CD8-positive, alpha-beta memory T cell (primary cell): ENCODE data around the gene CCN5. TPM values are rescaled to one million over a fixed set of nuclear protein-coding genes. Genes with fewer than 3 reads are reported as not detected.
A peak's percentile ranks its signal among the peaks of the same experiment; 100 is the strongest.

Source experiments
- CTCF ChIA-PET: fragments of 350-600 bp; sonication (Branson Sonifier 250); formaldehyde crosslinking; loops from one replicate; lab custom pipeline; 2021; ENCODE audit warnings: antibody characterized with exemption; lab: Charles Lee
- POLR2A ChIA-PET: fragments of 350-600 bp; sonication (Branson Sonifier 250); formaldehyde crosslinking; loops from one replicate; lab custom pipeline; 2021; ENCODE audit warnings: antibody characterized with exemption; lab: Charles Lee
- DNase-seq, 5 donors: peaks; one replicate each; pipeline versions ENCODE4 v3.0.0 to v3.0.0-alpha.2; 2020 to 2022; ENCODE audit warnings: mixed read lengths in 1 of 5
- H3K27ac ChIP-seq: one replicate; pipeline ENCODE4 v1.7.0; 2013; ENCODE audit warnings: low read depth, mild to moderate bottlenecking, low read length, moderate library complexity
- H3K27me3 ChIP-seq: 2 replicates; pipeline ENCODE4 v1.7.0; 2013; ENCODE audit warnings: low read length, mild to moderate bottlenecking; ENCODE audit not compliant: insufficient read depth, poor library complexity, severe bottlenecking
- H3K36me3 ChIP-seq: 2 replicates; pipeline ENCODE4 v1.7.0; 2013; ENCODE audit warnings: mild to moderate bottlenecking, low read length, moderate library complexity; ENCODE audit not compliant: insufficient read depth
- H3K4me1 ChIP-seq: 2 replicates; pipeline ENCODE4 v1.7.0; 2013; ENCODE audit warnings: mild to moderate bottlenecking, low read length, moderate library complexity; ENCODE audit not compliant: insufficient read depth
- H3K4me3 ChIP-seq: 2 replicates; pipeline ENCODE4 v1.7.0; 2013; ENCODE audit warnings: mild to moderate bottlenecking, low read length
- H3K9me3 ChIP-seq: 2 replicates; pipeline ENCODE4 v1.7.0; 2013; ENCODE audit warnings: mild to moderate bottlenecking, low read length
- H3K27ac Mint-ChIP-seq, 8 donors: one replicate each; pipeline ENCODE4 v1.8.0; 2020 to 2021; ENCODE audit warnings: mixed read lengths in 8 of 8, mild to moderate bottlenecking in 6 of 8, inconsistent platforms in 3 of 8, moderate library complexity in 3 of 8
- H3K27me3 Mint-ChIP-seq, 2 donors: one replicate each; pipeline ENCODE4 v1.8.0; 2020 to 2021; ENCODE audit warnings: mixed read lengths in 2 of 2, mild to moderate bottlenecking in 1 of 2, moderate library complexity in 1 of 2
- H3K36me3 Mint-ChIP-seq, 3 donors: one replicate each; pipeline ENCODE4 v1.8.0; 2020 to 2021; ENCODE audit warnings: mixed read lengths in 3 of 3, inconsistent platforms in 1 of 3, mild to moderate bottlenecking in 1 of 3
- H3K4me1 Mint-ChIP-seq, 3 donors: one replicate each; pipeline ENCODE4 v1.8.0; 2020 to 2021; ENCODE audit warnings: mixed read lengths in 3 of 3, inconsistent platforms in 1 of 3, mild to moderate bottlenecking in 1 of 3
- H3K4me3 Mint-ChIP-seq, 7 donors: one replicate each; pipeline ENCODE4 v1.8.0; 2020 to 2021; ENCODE audit warnings: mixed read lengths in 7 of 7, mild to moderate bottlenecking in 6 of 7, moderate library complexity in 4 of 7, inconsistent platforms in 2 of 7
- H3K9me3 Mint-ChIP-seq, 5 donors: one replicate each; pipeline ENCODE4 v1.8.0; 2020 to 2022; ENCODE audit warnings: mixed read lengths in 5 of 5, mild to moderate bottlenecking in 3 of 5, moderate library complexity in 2 of 5, inconsistent platforms in 1 of 5
- polyA plus RNA-seq: library from polyadenylated mRNA; unstranded; fragments of 300-500 nt; fragmentation: Illumina TruSeq; gene quantifications from one replicate; pipeline ENCODE4 v1.2.3, GENCODE V29; 2021
- total RNA-seq, 2 experiments: library from RNA; stranded (reverse); gene quantifications; one replicate each; pipeline ENCODE4 v1.2.3, GENCODE V29; 2021

The CCN5 gene
- total and polyA plus RNA-seq, 3 experiments from 2014 or later = not detected

- Histone ChIP-seq H3K27me3 (no peaks in the 10 kb centered on the region), H3K27ac (no peak overlapping the region), H3K9me3 (no peaks in the 10 kb centered on the region), H3K36me3 (no peaks in the 10 kb centered on the region), H3K4me1 (no peaks in the 10 kb centered on the region), H3K4me3 (no peak overlapping the region)
- Mint-ChIP-seq H3K9me3 (no peaks in the 10 kb centered on the region), H3K4me1 (no peaks in the 10 kb centered on the region), H3K27ac (peak overlapping the region in 1 of 8 donors; percentile 57), H3K4me3 (no peak overlapping the region), H3K27me3 (peaks cover 0 to 11% of the 10 kb centered on the region in 2 donors), H3K36me3 (no peaks in the 10 kb centered on the region)
- CTCF ChIA-PET = no interaction called here
- no peak for DNase-seq
- POLR2A ChIA-PET = no interaction called here
These were observed 968 bp upstream of the CCN5 start for GRCh38 chr20:44714102-44714700.

- Mint-ChIP-seq H3K4me1 (no peaks in the 10 kb centered on the region), H3K27ac (no peak overlapping the region), H3K27me3 (peaks cover 0 to 11% of the 10 kb centered on the region in 2 donors), H3K36me3 (no peaks in the 10 kb centered on the region), H3K9me3 (no peaks in the 10 kb centered on the region), H3K4me3 (no peak overlapping the region)
- H3K27me3 ChIP-seq = no peaks in the 10 kb centered on the region
- H3K4me1 ChIP-seq = no peaks in the 10 kb centered on the region
- H3K9me3 ChIP-seq = no peaks in the 10 kb centered on the region
- H3K36me3 ChIP-seq = no peaks in the 10 kb centered on the region
- no peak overlapping the region for H3K27ac ChIP-seq
- no peak overlapping the region for H3K4me3 ChIP-seq
- no peak for DNase-seq
- ChIA-PET POLR2A (no interaction called here), CTCF (no interaction called here)
These were observed 535 bp downstream of the CCN5 start for GRCh38 chr20:44715499-44716308.

- no peak overlapping the region for H3K27ac Mint-ChIP-seq
These were observed 1.3 kb downstream of the CCN5 start for GRCh38 chr20:44716309-44717106.

GRCh38 chr20:44717986-44718385 lies 2.8 kb downstream of the CCN5 start:
- ChIA-PET POLR2A (interaction anchor here (0.6 kb wide), 1 partner anchor 108 kb away, joined by 3 read pairs; no protein-coding TSS in a partner anchor), CTCF (interaction anchor here (1.6 kb wide), 1 partner anchor 33 kb away, joined by 4 read pairs; no protein-coding TSS in a partner anchor)

More at GRCh38 chr20:44716309-44717106, 1.3 kb downstream of the CCN5 start:
- Mint-ChIP-seq H3K36me3 (no peaks in the 10 kb centered on the region), H3K4me3 (no peak overlapping the region), H3K9me3 (no peaks in the 10 kb centered on the region), H3K27me3 (peaks cover 0 to 8% of the 10 kb centered on the region in 2 donors), H3K4me1 (no peaks in the 10 kb centered on the region)
- H3K4me1 ChIP-seq = no peaks in the 10 kb centered on the region
- ChIA-PET POLR2A (no interaction called here), CTCF (no interaction called here)
- DNase-seq = no peak
- H3K27ac ChIP-seq = no peak overlapping the region
- no peaks in the 10 kb centered on the region for H3K36me3 ChIP-seq
- no peaks in the 10 kb centered on the region for H3K9me3 ChIP-seq
- no peak overlapping the region for H3K4me3 ChIP-seq
- H3K27me3 ChIP-seq = no peaks in the 10 kb centered on the region

GRCh38 chr20:44719841-44720240 lies 4.7 kb downstream of the CCN5 start:
- no peaks in the 10 kb centered on the region for H3K36me3 ChIP-seq
- CTCF ChIA-PET = interaction anchor here (1.6 kb wide), 1 partner anchor 35 kb away, joined by 4 read pairs; no protein-coding TSS in a partner anchor
- H3K9me3 ChIP-seq = no peaks in the 10 kb centered on the region
- H3K4me1 ChIP-seq = no peaks in the 10 kb centered on the region
- Mint-ChIP-seq H3K4me3 (no peak overlapping the region), H3K27me3 (peaks cover 0 to 2% of the 10 kb centered on the region in 2 donors), H3K9me3 (no peaks in the 10 kb centered on the region), H3K4me1 (no peaks in the 10 kb centered on the region), H3K27ac (no peak overlapping the region), H3K36me3 (no peaks in the 10 kb centered on the region)
- POLR2A ChIA-PET = no interaction called here
- H3K27ac ChIP-seq = no peak overlapping the region
- no peak overlapping the region for H3K4me3 ChIP-seq
- DNase-seq = no peak
- no peaks in the 10 kb centered on the region for H3K27me3 ChIP-seq

More at GRCh38 chr20:44717986-44718385, 2.8 kb downstream of the CCN5 start:
- DNase-seq = no peak
- no peak overlapping the region for H3K4me3 Mint-ChIP-seq
- H3K36me3 ChIP-seq = no peaks in the 10 kb centered on the region
- H3K9me3 ChIP-seq = no peaks in the 10 kb centered on the region
- H3K27me3 Mint-ChIP-seq = peaks cover 0 to 5% of the 10 kb centered on the region in 2 donors
- H3K4me1 Mint-ChIP-seq = no peaks in the 10 kb centered on the region
- H3K4me1 ChIP-seq = no peaks in the 10 kb centered on the region
- H3K4me3 ChIP-seq = no peak overlapping the region
- no peaks in the 10 kb centered on the region for H3K9me3 Mint-ChIP-seq
- no peak overlapping the region for H3K27ac ChIP-seq
- H3K36me3 Mint-ChIP-seq = no peaks in the 10 kb centered on the region
- H3K27me3 ChIP-seq = no peaks in the 10 kb centered on the region
- H3K27ac Mint-ChIP-seq = no peak overlapping the region

- H3K27me3 Mint-ChIP-seq = peaks cover 0 to 2% of the 10 kb centered on the region in 2 donors
These were observed 5.4 kb downstream of the CCN5 start for GRCh38 chr20:44720621-44720996.

GRCh38 chr20:44720997-44721784 lies 6.0 kb downstream of the CCN5 start:
- H3K9me3 Mint-ChIP-seq = no peaks in the 10 kb centered on the region
- no peak overlapping the region for H3K4me3 Mint-ChIP-seq
- CTCF ChIA-PET = no interaction called here
- no peaks in the 10 kb centered on the region for H3K36me3 ChIP-seq
- no peak for DNase-seq
- no peaks in the 10 kb centered on the region for H3K36me3 Mint-ChIP-seq
- no peak overlapping the region for H3K27ac ChIP-seq
- H3K27me3 Mint-ChIP-seq = peaks cover 2% of the 10 kb centered on the region in 2 donors
- POLR2A ChIA-PET = interaction anchor here (0.7 kb wide), 1 partner anchor 82 kb away, joined by 3 read pairs; no protein-coding TSS in a partner anchor
- no peaks in the 10 kb centered on the region for H3K9me3 ChIP-seq
- H3K4me3 ChIP-seq = no peak overlapping the region
- H3K4me1 ChIP-seq = no peaks in the 10 kb centered on the region
- H3K27ac Mint-ChIP-seq = no peak overlapping the region
- H3K4me1 Mint-ChIP-seq = no peaks in the 10 kb centered on the region
- no peaks in the 10 kb centered on the region for H3K27me3 ChIP-seq

More at GRCh38 chr20:44720621-44720996, 5.4 kb downstream of the CCN5 start:
- POLR2A ChIA-PET = no interaction called here
- no peaks in the 10 kb centered on the region for H3K9me3 ChIP-seq
- no peak overlapping the region for H3K27ac ChIP-seq
- H3K4me3 ChIP-seq = no peak overlapping the region
- H3K9me3 Mint-ChIP-seq = no peaks in the 10 kb centered on the region
- no peak for DNase-seq
- no peak overlapping the region for H3K4me3 Mint-ChIP-seq
- H3K4me1 ChIP-seq = no peaks in the 10 kb centered on the region
- H3K36me3 ChIP-seq = no peaks in the 10 kb centered on the region
- no peaks in the 10 kb centered on the region for H3K4me1 Mint-ChIP-seq
- H3K36me3 Mint-ChIP-seq = no peaks in the 10 kb centered on the region
- no peak overlapping the region for H3K27ac Mint-ChIP-seq
- CTCF ChIA-PET = no interaction called here
- no peaks in the 10 kb centered on the region for H3K27me3 ChIP-seq
